HEK293 (cell line): Measurements from ENCODE around the gene RHBG.

ENCODE experiments used
- CTCF ChIA-PET: fragments of 350-600 bp; formaldehyde crosslinking; extraction: SDS; loops from one replicate; lab custom pipeline; 2021; ENCODE audit warnings: antibody characterized with exemption; lab: Yijun Ruan, JAX
- POLR2A ChIA-PET: fragments of 300-600 bp; formaldehyde crosslinking; extraction: SDS; loops from one replicate; lab custom pipeline; 2020; ENCODE audit warnings: antibody characterized with exemption, inconsistent platforms; lab: Yijun Ruan, JAX
- H3K27ac ChIP-seq: fragments of 200-500 bp; sonication (Bioruptor generic); 2 replicates; pipeline ENCODE4 v1.5.1; 2014; ENCODE audit warnings: low read depth, low read length, control low read depth, inconsistent platforms; ENCODE audit errors: extremely low read depth
- H3K36me3 ChIP-seq, 2 experiments: fragments of 200-500 bp in 1 of 2; sonication (Bioruptor generic) in 1 of 2; 1 replicate in 1 of 2; 2 replicates in 1 of 2; pipeline ENCODE4 v1.5.1; 2014 to 2017; ENCODE audit warnings: inconsistent platforms in 2 of 2, low read length in 2 of 2; ENCODE audit not compliant: control insufficient read depth in 2 of 2, insufficient read depth in 1 of 2
- H3K4me1 ChIP-seq: fragments of 200-500 bp; sonication (Bioruptor generic); 2 replicates; pipeline ENCODE4 v1.5.1; 2014; ENCODE audit warnings: mild to moderate bottlenecking, low read length, inconsistent platforms; ENCODE audit not compliant: control insufficient read depth, insufficient read depth
- H3K4me3 ChIP-seq: 2 replicates; pipeline ENCODE4 v1.5.1; 2011; ENCODE audit warnings: low read depth, mild to moderate bottlenecking, control low read depth, low read length, moderate library complexity
- H3K9me3 ChIP-seq: fragments of 200-500 bp; sonication (Bioruptor generic); 2 replicates; pipeline ENCODE4 v1.5.1; 2014; ENCODE audit warnings: low read depth, low read length, inconsistent platforms; ENCODE audit not compliant: control insufficient read depth, insufficient read depth
- GLI2 ChIP-seq: fragments of 450-650 bp; formaldehyde crosslinking; IDR thresholded peaks from 2 replicates; pipeline ENCODE4; 2017; ENCODE audit warnings: missing biosample characterization, missing genetic modification characterization, low read depth, borderline replicate concordance
- HOXA7 ChIP-seq: sonication (generic); formaldehyde crosslinking; IDR thresholded peaks from 2 replicates; pipeline ENCODE4 v1.8.1; 2022; ENCODE audit warnings: missing genetic modification reagents, borderline replicate concordance
- KLF10 ChIP-seq: fragments of 450-650 bp; IDR thresholded peaks from 2 replicates; pipeline ENCODE4 v1.5.1; 2018; ENCODE audit warnings: missing biosample characterization, mild to moderate bottlenecking, missing genetic modification characterization
- OSR2 ChIP-seq: fragments of 450-650 bp; formaldehyde crosslinking; IDR thresholded peaks from 2 replicates; pipeline ENCODE4 v1.5.1; 2016; ENCODE audit warnings: missing biosample characterization, missing genetic modification characterization
- PRDM4 ChIP-seq: fragments of 450-650 bp; formaldehyde crosslinking; IDR thresholded peaks from 2 replicates; pipeline ENCODE4 v1.5.1; 2017; ENCODE audit warnings: missing biosample characterization, missing genetic modification characterization
- SETDB1 ChIP-seq: IDR thresholded peaks from one replicate; pipeline ENCODE4 v1.6.1; 2017; ENCODE audit warnings: mild to moderate bottlenecking, low read length, moderate library complexity, mixed read lengths; ENCODE audit not compliant: insufficient read length
- SP7 ChIP-seq: fragments of 450-650 bp; formaldehyde crosslinking; IDR thresholded peaks from 2 replicates; pipeline ENCODE4 v1.5.1; 2016; ENCODE audit warnings: missing biosample characterization, missing genetic modification characterization
- ZBTB10 ChIP-seq: fragments of 450-650 bp; formaldehyde crosslinking; IDR thresholded peaks from 2 replicates; pipeline ENCODE4 v1.5.1; 2016; ENCODE audit warnings: missing biosample characterization, missing genetic modification characterization
- ZBTB20 ChIP-seq: fragments of 450-650 bp; formaldehyde crosslinking; IDR thresholded peaks from 2 replicates; pipeline ENCODE4 v1.5.1; 2016; ENCODE audit warnings: missing biosample characterization, missing genetic modification characterization
- ZBTB21 ChIP-seq: fragments of 450-650 bp; formaldehyde crosslinking; IDR thresholded peaks from 2 replicates; pipeline ENCODE4 v1.5.1; 2017; ENCODE audit warnings: missing biosample characterization, missing genetic modification characterization
- ZEB2 ChIP-seq: fragments of 450-650 bp; formaldehyde crosslinking; IDR thresholded peaks from 2 replicates; pipeline ENCODE4 v1.5.1; 2016; ENCODE audit warnings: missing biosample characterization, missing genetic modification characterization
- ZIC2 ChIP-seq: fragments of 450-650 bp; formaldehyde crosslinking; IDR thresholded peaks from 2 replicates; pipeline ENCODE4 v1.5.1; 2016; ENCODE audit warnings: missing biosample characterization, missing genetic modification characterization
- ZNF121 ChIP-seq: fragments of 450-650 bp; formaldehyde crosslinking; IDR thresholded peaks from 2 replicates; pipeline ENCODE4 v1.5.1; 2016; ENCODE audit warnings: missing biosample characterization, missing genetic modification characterization
- ZNF140 ChIP-seq: fragments of 450-650 bp; formaldehyde crosslinking; IDR thresholded peaks from 2 replicates; pipeline ENCODE4 v1.5.1; 2016; ENCODE audit warnings: missing biosample characterization, missing genetic modification characterization
- ZNF146 ChIP-seq: fragments of 450-650 bp; formaldehyde crosslinking; IDR thresholded peaks from 2 replicates; pipeline ENCODE4 v1.5.1; 2016; ENCODE audit warnings: missing biosample characterization, missing genetic modification characterization
- ZNF274 ChIP-seq, 2 experiments: fragments of 200-500 bp in 1 of 2; fragments of 450-650 bp in 1 of 2; sonication (Bioruptor generic) in 1 of 2; formaldehyde crosslinking in 1 of 2; IDR thresholded peaks; 2 replicates each; pipeline versions ENCODE4 v1.5.1 to v1.6.1; 2014 to 2016; ENCODE audit warnings: borderline replicate concordance in 1 of 2, inconsistent platforms in 1 of 2, low read length in 1 of 2, missing biosample characterization in 1 of 2, missing genetic modification characterization in 1 of 2
- ZNF394 ChIP-seq: fragments of 450-650 bp; formaldehyde crosslinking; IDR thresholded peaks from 2 replicates; pipeline ENCODE4 v1.5.1; 2016; ENCODE audit warnings: missing biosample characterization, missing genetic modification characterization, mild to moderate bottlenecking, moderate library complexity, borderline replicate concordance
- ZNF501 ChIP-seq: fragments of 450-650 bp; formaldehyde crosslinking; IDR thresholded peaks from 2 replicates; pipeline ENCODE4 v1.5.1; 2016; ENCODE audit warnings: missing biosample characterization, missing genetic modification characterization
- ZNF518A ChIP-seq: fragments of 450-650 bp; formaldehyde crosslinking; conservative IDR thresholded peaks from 2 replicates; pipeline ENCODE4 v1.5.1; 2016; ENCODE audit warnings: low read depth, missing biosample characterization, missing genetic modification characterization
- ZNF707 ChIP-seq: fragments of 450-650 bp; formaldehyde crosslinking; IDR thresholded peaks from 2 replicates; pipeline ENCODE4 v1.5.1; 2016; ENCODE audit warnings: missing biosample characterization, missing genetic modification characterization
- ZNF76 ChIP-seq: fragments of 450-650 bp; formaldehyde crosslinking; IDR thresholded peaks from 2 replicates; pipeline ENCODE4; 2016; ENCODE audit warnings: low read depth, missing biosample characterization, missing genetic modification characterization, borderline replicate concordance

RHBG gene

GRCh38 chr1:156420205-156421061 is 51.4 kb downstream of the RHBG start:
- TF ChIP-seq ZNF121 (tag by site-specific recombination) (no peak), ZBTB10 (no peak), SETDB1 (no peak), ZNF146 (no peak), GLI2 (no peak), ZEB2 (tag by site-specific recombination) (no peak), ZNF76 (tag by site-specific recombination) (no peak), ZBTB20 (tag by site-specific recombination) (no peak), ZNF140 (tag by site-specific recombination) (no peak)
- CTCF ChIA-PET: interaction anchor here (0.7 to 3.2 kb wide), 3 partner anchors 15 to 70 kb away, joined by 3 to 23 read pairs (median 3); no protein-coding TSS in a partner anchor
- no peaks in the 10 kb centered on the region for H3K9me3 ChIP-seq
- no peaks in the 10 kb centered on the region for H3K36me3 ChIP-seq
- H3K27ac ChIP-seq: no peak overlapping the region
- POLR2A ChIA-PET: no interaction called here
- peaks cover 2% of the 10 kb centered on the region; the same call in 1 of the 2 replicates for H3K4me1 ChIP-seq
- H3K4me3 ChIP-seq: no peak overlapping the region

- Histone ChIP-seq H3K27ac (no peak overlapping the region), H3K36me3 (no peaks in the 10 kb centered on the region), H3K4me3 (peak overlapping the region; percentile 17), H3K4me1 (peaks cover 2% of the 10 kb centered on the region; the same call in 1 of the 2 replicates), H3K9me3 (no peaks in the 10 kb centered on the region)
- CTCF ChIA-PET: interaction anchor here (0.7 to 2.6 kb wide), 3 partner anchors 9 to 35 kb away, joined by 3 to 12 read pairs (median 9); no protein-coding TSS in a partner anchor
- POLR2A ChIA-PET: interaction anchor here (0.7 to 1.0 kb wide), 3 partner anchors 10 to 69 kb away, joined by 3 to 9 read pairs (median 3); no protein-coding TSS in a partner anchor
- TF ChIP-seq ZNF707 (tag by site-specific recombination): no peak
- TF ChIP-seq HOXA7: no peak
- no peak; the same call in 1 of the 2 replicates for TF ChIP-seq OSR2 (tag by site-specific recombination)
- peak; percentile 69 for TF ChIP-seq ZEB2 (tag by site-specific recombination)
- TF ChIP-seq ZNF274 (IDR thresholded peaks at IDR 0.05; ENCODE audit: low read length): no peak
- no peak for TF ChIP-seq ZNF274 (tag by site-specific recombination; IDR thresholded peaks at IDR 0.05; ENCODE audit: borderline replicate concordance)
- TF ChIP-seq KLF10 (tag by site-specific recombination): peak; percentile 97
- TF ChIP-seq ZNF394: peak; percentile 56; the same call in 1 of the 2 replicates
- peak; percentile 33; the same call in 1 of the 2 replicates for TF ChIP-seq ZIC2 (tag by site-specific recombination)
- TF ChIP-seq ZBTB21 (tag by site-specific recombination): peak; percentile 89
- no peak for TF ChIP-seq ZNF518A (tag by site-specific recombination)
- TF ChIP-seq GLI2: no peak
- peak; percentile 88; the same call in 1 of the 2 replicates for TF ChIP-seq ZNF501 (tag by site-specific recombination)
- TF ChIP-seq PRDM4 (tag by site-specific recombination): no peak
- TF ChIP-seq SP7: peak; percentile 73; the same call in 1 of the 2 replicates
Measured at GRCh38 chr1:156421062-156421938, 52.3 kb downstream of the RHBG start.
